ENCODE data around the gene DLGAP1. TPM values are rescaled to one million over a fixed set of nuclear protein-coding genes. Genes with fewer than 3 reads are reported as not detected.
A peak's percentile ranks its signal among the peaks of the same experiment; 100 is the strongest.

DLGAP1 gene
- polyA plus RNA-seq, 1 donor from 2014 or later = 4.5 TPM

- TF ChIP-seq, protein P1, sequence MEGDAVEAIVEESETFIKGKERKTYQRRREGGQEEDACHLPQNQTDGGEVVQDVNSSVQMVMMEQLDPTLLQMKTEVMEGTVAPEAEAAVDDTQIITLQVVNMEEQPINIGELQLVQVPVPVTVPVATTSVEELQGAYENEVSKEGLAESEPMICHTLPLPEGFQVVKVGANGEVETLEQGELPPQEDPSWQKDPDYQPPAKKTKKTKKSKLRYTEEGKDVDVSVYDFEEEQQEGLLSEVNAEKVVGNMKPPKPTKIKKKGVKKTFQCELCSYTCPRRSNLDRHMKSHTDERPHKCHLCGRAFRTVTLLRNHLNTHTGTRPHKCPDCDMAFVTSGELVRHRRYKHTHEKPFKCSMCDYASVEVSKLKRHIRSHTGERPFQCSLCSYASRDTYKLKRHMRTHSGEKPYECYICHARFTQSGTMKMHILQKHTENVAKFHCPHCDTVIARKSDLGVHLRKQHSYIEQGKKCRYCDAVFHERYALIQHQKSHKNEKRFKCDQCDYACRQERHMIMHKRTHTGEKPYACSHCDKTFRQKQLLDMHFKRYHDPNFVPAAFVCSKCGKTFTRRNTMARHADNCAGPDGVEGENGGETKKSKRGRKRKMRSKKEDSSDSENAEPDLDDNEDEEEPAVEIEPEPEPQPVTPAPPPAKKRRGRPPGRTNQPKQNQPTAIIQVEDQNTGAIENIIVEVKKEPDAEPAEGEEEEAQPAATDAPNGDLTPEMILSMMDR (IDR thresholded peaks at IDR 0.05; ENCODE audit: poor library complexity, severe bottlenecking) = no peak
- TF ChIP-seq TAF1 (IDR thresholded peaks at IDR 0.05; ENCODE audit: low read depth) = no peak
- TF ChIP-seq RAD21 (conservative IDR thresholded peaks at IDR 0.05) = peak; percentile 10
- no peak for TF ChIP-seq POLR2AphosphoS5 (IDR thresholded peaks at IDR 0.05)
- no peak for TF ChIP-seq REST (IDR thresholded peaks at IDR 0.05; ENCODE audit: borderline replicate concordance)
- TF ChIP-seq EP300 (conservative IDR thresholded peaks at IDR 0.05; ENCODE audit: poor library complexity, severe bottlenecking) = no peak
- no peak overlapping the region for H3K4me2 ChIP-seq (ENCODE audit: low read length)
These were observed 324.1 kb downstream of the DLGAP1 start for GRCh38 chr18:4130734-4131719.

DNA sequence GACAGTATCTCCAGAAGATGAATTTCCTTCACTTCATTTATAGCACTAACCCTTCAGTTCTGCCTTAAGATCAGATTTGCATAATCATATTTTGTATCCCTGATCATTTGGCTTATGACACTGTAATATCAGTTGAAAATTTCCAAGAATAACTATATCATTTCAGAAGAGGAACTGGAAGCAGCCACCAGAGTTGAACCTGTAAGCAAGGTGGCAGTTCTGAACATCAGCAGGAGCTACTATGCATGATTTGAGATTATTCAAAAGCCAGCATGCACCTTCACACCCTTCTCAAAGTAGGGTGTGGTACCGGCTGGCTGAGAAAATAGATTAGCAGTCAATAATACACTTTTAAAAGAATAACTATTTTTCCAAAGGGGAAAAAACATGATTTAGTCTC is 328.2 kb downstream of the DLGAP1 start:
- no peak overlapping the region for H3K9ac ChIP-seq (ENCODE audit: low read length)
- H3K27ac ChIP-seq (ENCODE audit: low read length) = no peak overlapping the region
- no peaks in the 10 kb centered on the region for H4K20me1 ChIP-seq (ENCODE audit: insufficient read depth)
- H3K9me2 ChIP-seq (ENCODE audit: insufficient read depth, low read length) = no peaks in the 10 kb centered on the region
- no peaks in the 10 kb centered on the region for H3K36me3 ChIP-seq (ENCODE audit: insufficient read depth, low read length)
- H3K4me3 ChIP-seq (ENCODE audit: low read length) = no peak overlapping the region
- H3K79me2 ChIP-seq (replicated peaks; ENCODE audit: insufficient read depth, low read length) = no peaks in the 10 kb centered on the region
- H3K9me3 ChIP-seq (ENCODE audit: low read length) = no peaks in the 10 kb centered on the region
- TF ChIP-seq RAD21 (conservative IDR thresholded peaks at IDR 0.05) = no peak
- no peak for TF ChIP-seq EP300 (conservative IDR thresholded peaks at IDR 0.05; ENCODE audit: poor library complexity, severe bottlenecking)
- TF ChIP-seq EZH2 (IDR thresholded peaks at IDR 0.05; ENCODE audit: borderline replicate concordance, insufficient read depth, low read length, poor library complexity, severe bottlenecking) = no peak
- TF ChIP-seq, protein P1 (IDR thresholded peaks at IDR 0.05; ENCODE audit: poor library complexity, severe bottlenecking) = no peak
- no peak for TF ChIP-seq MXI1 (conservative IDR thresholded peaks at IDR 0.05; ENCODE audit: poor library complexity, severe bottlenecking)
- no peak for TF ChIP-seq TAF1 (IDR thresholded peaks at IDR 0.05; ENCODE audit: low read depth)
- no peak overlapping the region for H3K4me2 ChIP-seq (ENCODE audit: low read length)
- H3K27me3 ChIP-seq (ENCODE audit: insufficient read depth, low read depth, low read length) = no peaks in the 10 kb centered on the region
- no peak overlapping the region for H2AFZ ChIP-seq (ENCODE audit: low read depth, low read length)
- H3F3A ChIP-seq (ENCODE audit: insufficient read depth, low read length, poor library complexity, severe bottlenecking) = no peaks in the 10 kb centered on the region

More at GRCh38 chr18:4130734-4131719, 324.1 kb downstream of the DLGAP1 start:
- H3K79me2 ChIP-seq (replicated peaks; ENCODE audit: insufficient read depth, low read length) = no peaks in the 10 kb centered on the region
- H3K27ac ChIP-seq (ENCODE audit: low read length) = no peak overlapping the region
- no peaks in the 10 kb centered on the region for H3K36me3 ChIP-seq (ENCODE audit: insufficient read depth, low read length)
- H2AFZ ChIP-seq (ENCODE audit: low read depth, low read length) = no peak overlapping the region
- no peak overlapping the region for H3K9ac ChIP-seq (ENCODE audit: low read length)
- H3F3A ChIP-seq (ENCODE audit: insufficient read depth, low read length, poor library complexity, severe bottlenecking) = no peaks in the 10 kb centered on the region
- H4K20me1 ChIP-seq (ENCODE audit: insufficient read depth) = no peaks in the 10 kb centered on the region
- H3K9me2 ChIP-seq (ENCODE audit: insufficient read depth, low read length) = no peaks in the 10 kb centered on the region
- H3K9me3 ChIP-seq (ENCODE audit: low read length) = no peaks in the 10 kb centered on the region
- no peaks in the 10 kb centered on the region for H3K27me3 ChIP-seq (ENCODE audit: insufficient read depth, low read depth, low read length)
- H3K4me3 ChIP-seq (ENCODE audit: low read length) = no peak overlapping the region

Data from neural cell (in vitro differentiated cells).